H1 (cell line): ENCODE measurements around the gene GYPC. TPM values are rescaled to one million over a fixed set of nuclear protein-coding genes. Genes with fewer than 3 reads are reported as not detected.

Experiments
- CTCF ChIA-PET: fragments of 300-600 bp; sonication (Branson Sonifier 250); formaldehyde crosslinking; loops from one replicate; lab custom pipeline; 2021; ENCODE audit not compliant: partially characterized antibody; lab: Charles Lee
- POLR2A ChIA-PET: fragments of 300-600 bp; sonication (Branson Sonifier 250); formaldehyde crosslinking; loops from one replicate; lab custom pipeline; 2021; ENCODE audit warnings: inconsistent platforms; ENCODE audit not compliant: partially characterized antibody; lab: Charles Lee
- DNase-seq, 2 experiments: peaks; one replicate each; pipeline versions ENCODE4 v3.0.0 to v3.0.0-alpha.2; 2010 to 2022; ENCODE audit warnings: low spot score in 2 of 2, low read depth in 1 of 2, mixed read lengths in 1 of 2
- FAIRE-seq: peaks from 2 replicates; lab custom pipeline; 2011; peaks lifted over from hg19 to GRCh38; lab: Jason Lieb, UNC
- H2AFZ ChIP-seq: 2 replicates; pipeline ENCODE4 v1.8.1; 2012; ENCODE audit warnings: low read length, inconsistent platforms
- H2AK5ac ChIP-seq: 2 replicates; pipeline ENCODE4 v1.6.1; 2013; ENCODE audit warnings: low read depth, low read length
- H2BK120ac ChIP-seq: replicated peaks from 2 replicates; pipeline ENCODE3; 2013; ENCODE audit warnings: low read depth, low read length, inconsistent platforms
- H2BK12ac ChIP-seq: 2 replicates; pipeline ENCODE4 v1.6.1; 2013; ENCODE audit warnings: low read depth, low read length
- H2BK15ac ChIP-seq: 2 replicates; pipeline ENCODE4 v1.6.1; 2013; ENCODE audit warnings: low read length
- H2BK20ac ChIP-seq: 2 replicates; pipeline ENCODE4 v1.6.1; 2013; ENCODE audit warnings: low read length
- H2BK5ac ChIP-seq: 2 replicates; pipeline ENCODE4 v1.6.1; 2013; ENCODE audit warnings: low read depth, low read length
- H3K14ac ChIP-seq: 2 replicates; pipeline ENCODE4 v1.6.1; 2013; ENCODE audit warnings: inconsistent platforms; ENCODE audit not compliant: insufficient read length
- H3K18ac ChIP-seq: 2 replicates; pipeline ENCODE4 v1.6.1; 2013; ENCODE audit warnings: low read length; ENCODE audit errors: extremely low read depth
- H3K23ac ChIP-seq: 2 replicates; pipeline ENCODE4 v1.6.1; 2013; ENCODE audit warnings: inconsistent platforms; ENCODE audit not compliant: insufficient read length
- H3K23me2 ChIP-seq: 2 replicates; pipeline ENCODE4 v1.6.1; 2013; ENCODE audit warnings: low read depth, low read length
- H3K27ac ChIP-seq: 2 replicates; pipeline ENCODE4 v1.6.1; 2011; ENCODE audit warnings: low read depth, low read length, inconsistent platforms
- H3K27me3 ChIP-seq, 4 experiments: replicated peaks in 1 of 4; 1 replicate in 1 of 4; 2 replicates in 3 of 4; pipeline versions ENCODE4 v1.6.1 to v1.8.1; 2011 to 2013; ENCODE audit warnings: low read length in 3 of 4, mild to moderate bottlenecking in 3 of 4, inconsistent platforms in 2 of 4, mixed read lengths in 2 of 4, moderate library complexity in 1 of 4; ENCODE audit not compliant: control insufficient read depth in 3 of 4, insufficient read depth in 3 of 4; ENCODE audit errors: extremely low read depth in 1 of 4
- H3K36me3 ChIP-seq, 4 experiments: 2 replicates each; pipeline versions ENCODE4 v1.6.1 to v1.8.1; 2011 to 2013; ENCODE audit warnings: mild to moderate bottlenecking in 4 of 4, low read length in 3 of 4, moderate library complexity in 2 of 4, control low read depth in 1 of 4, inconsistent platforms in 1 of 4; ENCODE audit not compliant: insufficient read depth in 4 of 4, control insufficient read depth in 2 of 4
- H3K4ac ChIP-seq: replicated peaks from 2 replicates; pipeline ENCODE3; 2013; ENCODE audit warnings: low read length, low read depth, mixed read lengths, inconsistent platforms; ENCODE audit not compliant: insufficient read length
- H3K4me1 ChIP-seq, 4 experiments: replicated peaks in 1 of 4; 1 replicate in 1 of 4; 2 replicates in 3 of 4; pipeline versions ENCODE4 v1.6.1 to v1.8.1; 2011 to 2013; ENCODE audit warnings: low read length in 3 of 4, inconsistent platforms in 2 of 4, mixed read lengths in 1 of 4; ENCODE audit not compliant: insufficient read depth in 4 of 4, control insufficient read depth in 3 of 4
- H3K4me2 ChIP-seq, 2 experiments: 2 replicates each; pipeline versions ENCODE4 v1.6.1 to v1.8.1; 2011 to 2013; ENCODE audit warnings: low read depth in 2 of 2, low read length in 2 of 2, control low read depth in 1 of 2, inconsistent platforms in 1 of 2, mild to moderate bottlenecking in 1 of 2; ENCODE audit not compliant: insufficient read depth in 1 of 2
- H3K4me3 ChIP-seq, 4 experiments: fragments of 200-600, 300-600 bp in 1 of 4; sonication (generic), shearing (Covaris generic), sonication (Bioruptor Twin) in 1 of 4; 2 replicates each; pipeline versions ENCODE4 v1.5.1 to v1.8.1; 2011 to 2016; ENCODE audit warnings: low read length in 4 of 4, low read depth in 3 of 4, control low read depth in 2 of 4, inconsistent platforms in 2 of 4, mild to moderate bottlenecking in 2 of 4, mixed read lengths in 1 of 4, moderate library complexity in 1 of 4; ENCODE audit not compliant: insufficient read depth in 2 of 4; ENCODE audit errors: extremely low read depth in 1 of 4
- H3K56ac ChIP-seq: replicated peaks from 2 replicates; pipeline ENCODE3; 2013; ENCODE audit warnings: low read depth, mild to moderate bottlenecking, mixed read lengths, low read length, inconsistent platforms; ENCODE audit not compliant: insufficient read length
- H3K79me1 ChIP-seq: 2 replicates; pipeline ENCODE4 v1.6.1; 2013; ENCODE audit warnings: low read depth, low read length, control low read depth
- H3K79me2 ChIP-seq, 2 experiments: 2 replicates each; pipeline versions ENCODE4 v1.6.1 to v1.8.1; 2012 to 2013; ENCODE audit warnings: low read length in 2 of 2, mild to moderate bottlenecking in 2 of 2, inconsistent platforms in 1 of 2; ENCODE audit not compliant: insufficient read depth in 2 of 2, control insufficient read depth in 1 of 2
- H3K9ac ChIP-seq, 4 experiments: replicated peaks in 1 of 4; 1 replicate in 1 of 4; 2 replicates in 3 of 4; pipeline versions ENCODE4 v1.6.1 to v1.8.1; 2011 to 2013; ENCODE audit warnings: low read depth in 3 of 4, low read length in 3 of 4, control low read depth in 2 of 4, mild to moderate bottlenecking in 2 of 4, moderate library complexity in 2 of 4, inconsistent platforms in 1 of 4; ENCODE audit errors: extremely low read depth in 1 of 4
- H3K9me3 ChIP-seq, 2 experiments: 2 replicates each; pipeline versions ENCODE4 v1.6.1 to v1.8.1; 2012 to 2013; ENCODE audit warnings: mild to moderate bottlenecking in 2 of 2, moderate library complexity in 2 of 2, control low read depth in 1 of 2, inconsistent platforms in 1 of 2, low read depth in 1 of 2, low read length in 1 of 2, mixed read lengths in 1 of 2; ENCODE audit not compliant: insufficient read depth in 2 of 2
- H4K20me1 ChIP-seq, 2 experiments: replicated peaks in 1 of 2; 2 replicates each; pipeline versions ENCODE3 to v1.8.1; 2011 to 2013; ENCODE audit warnings: inconsistent platforms in 2 of 2, low read length in 2 of 2, mild to moderate bottlenecking in 1 of 2; ENCODE audit not compliant: insufficient read depth in 2 of 2, control insufficient read depth in 1 of 2
- H4K5ac ChIP-seq: 2 replicates; pipeline ENCODE4 v1.6.1; 2013; ENCODE audit warnings: low read length, low read depth, mixed read lengths, inconsistent platforms; ENCODE audit not compliant: insufficient read length
- H4K8ac ChIP-seq: 2 replicates; pipeline ENCODE4 v1.8.0; 2013; ENCODE audit warnings: mild to moderate bottlenecking, moderate library complexity, low read length, inconsistent platforms; ENCODE audit not compliant: insufficient read depth; ENCODE audit errors: extremely low read depth
- H4K91ac ChIP-seq: replicated peaks from 2 replicates; pipeline ENCODE3; 2013; ENCODE audit warnings: low read length, mixed read lengths, inconsistent platforms; ENCODE audit not compliant: insufficient read length
- CBX8 ChIP-seq: fragments of 300-800, 300-1000 bp; sonication (generic); IDR thresholded peaks from 2 replicates; pipeline ENCODE4 v1.7.1; 2016; ENCODE audit warnings: low read depth, low read length, borderline replicate concordance
- CEBPB ChIP-seq: IDR thresholded peaks from 2 replicates; pipeline ENCODE4 v1.6.1; 2012; ENCODE audit warnings: low read depth, low read length
- CTBP2 ChIP-seq: IDR thresholded peaks from 2 replicates; pipeline ENCODE4 v1.7.0; 2011; ENCODE audit warnings: borderline replicate concordance, mild to moderate bottlenecking, moderate library complexity, mixed read lengths, low read length; ENCODE audit not compliant: insufficient read depth, insufficient read length
- HDAC2 ChIP-seq, 2 experiments: fragments of 300-600 bp in 1 of 2; sonication (generic) in 1 of 2; IDR thresholded peaks; 2 replicates each; pipeline ENCODE4 v1.6.1; 2011 to 2012; ENCODE audit warnings: low read depth in 2 of 2, low read length in 2 of 2, mild to moderate bottlenecking in 2 of 2, moderate library complexity in 2 of 2, borderline replicate concordance in 1 of 2, inconsistent platforms in 1 of 2
- JUN ChIP-seq: IDR thresholded peaks from 2 replicates; pipeline ENCODE4 v1.6.1; 2011; ENCODE audit warnings: low read depth, mild to moderate bottlenecking, improper control_type of control experiment, low read length
- NANOG ChIP-seq: IDR thresholded peaks from 2 replicates; pipeline ENCODE4 v1.6.1; 2011; ENCODE audit warnings: low read length, low read depth, mild to moderate bottlenecking, inconsistent platforms; ENCODE audit not compliant: insufficient read depth, poor library complexity, severe bottlenecking
- POU5F1 ChIP-seq: IDR thresholded peaks from 2 replicates; pipeline ENCODE4 v1.6.1; 2011; ENCODE audit warnings: low read depth, mild to moderate bottlenecking, low read length, moderate library complexity
- RBBP5 ChIP-seq: IDR thresholded peaks from 2 replicates; pipeline ENCODE4 v1.7.1; 2012; ENCODE audit warnings: low read depth, mild to moderate bottlenecking, inconsistent platforms, low read length, moderate library complexity, borderline replicate concordance
- TCF12 ChIP-seq: IDR thresholded peaks from 2 replicates; pipeline ENCODE4 v1.6.1; 2011; ENCODE audit warnings: low read depth, mild to moderate bottlenecking, low read length
- ZNF274 ChIP-seq: IDR thresholded peaks from 2 replicates; pipeline ENCODE4 v1.7.0; 2012; ENCODE audit warnings: low read length, borderline replicate concordance; ENCODE audit errors: extremely low read depth
- WGBS, 2 experiments: shearing (Covaris generic) in 1 of 2; methylation state at CpG; one replicate each; pipeline versions ENCODE4 v1.1.6 to v1.1.7; 2013 to 2015; ENCODE audit warnings: low lambda C conversion rate in 2 of 2, mixed read lengths in 2 of 2, inconsistent platforms in 1 of 2, low coverage in 1 of 2, missing lambda C conversion rate in 1 of 2; ENCODE audit not compliant: insufficient replicate concordance in 2 of 2, insufficient coverage in 1 of 2, insufficient read length in 1 of 2; ENCODE audit errors: extremely low coverage in 1 of 2, missing lambda C conversion rate in 1 of 2; 5-methylcytosine and 5-hydroxymethylcytosine counted together
- polyA plus RNA-seq, 7 experiments: library from polyadenylated mRNA; depleted of rRNA in 3 of 7; stranded (reverse) in 5 of 7; unstranded in 2 of 7; fragments of >200 nt in 5 of 7; fragments of 200-250 nt in 2 of 7; gene quantifications; 1 replicate in 5 of 7; 2 replicates in 1 of 7; 4 replicates in 1 of 7; pipeline versions ENCODE4 v1.2.1 to v1.2.3, GENCODE V29; 2011 to 2013; ENCODE audit warnings: missing spikeins in 2 of 7, mixed read lengths in 2 of 7
- total RNA-seq: library from RNA; stranded (reverse); fragmentation: NEBNext Ultra II Directional; extraction: Animal tissue kit (Norgen Biotek cat#: 25700); gene quantifications from 2 replicates; pipeline ENCODE4 v1.2.1, GENCODE V29; 2021

The GYPC gene
- total and polyA plus RNA-seq, 2 of the 8 experiments (the other 6 are each of a cell fraction or from before 2014, with no cell fraction given) = 26.8 to 53.6 TPM

DNA sequence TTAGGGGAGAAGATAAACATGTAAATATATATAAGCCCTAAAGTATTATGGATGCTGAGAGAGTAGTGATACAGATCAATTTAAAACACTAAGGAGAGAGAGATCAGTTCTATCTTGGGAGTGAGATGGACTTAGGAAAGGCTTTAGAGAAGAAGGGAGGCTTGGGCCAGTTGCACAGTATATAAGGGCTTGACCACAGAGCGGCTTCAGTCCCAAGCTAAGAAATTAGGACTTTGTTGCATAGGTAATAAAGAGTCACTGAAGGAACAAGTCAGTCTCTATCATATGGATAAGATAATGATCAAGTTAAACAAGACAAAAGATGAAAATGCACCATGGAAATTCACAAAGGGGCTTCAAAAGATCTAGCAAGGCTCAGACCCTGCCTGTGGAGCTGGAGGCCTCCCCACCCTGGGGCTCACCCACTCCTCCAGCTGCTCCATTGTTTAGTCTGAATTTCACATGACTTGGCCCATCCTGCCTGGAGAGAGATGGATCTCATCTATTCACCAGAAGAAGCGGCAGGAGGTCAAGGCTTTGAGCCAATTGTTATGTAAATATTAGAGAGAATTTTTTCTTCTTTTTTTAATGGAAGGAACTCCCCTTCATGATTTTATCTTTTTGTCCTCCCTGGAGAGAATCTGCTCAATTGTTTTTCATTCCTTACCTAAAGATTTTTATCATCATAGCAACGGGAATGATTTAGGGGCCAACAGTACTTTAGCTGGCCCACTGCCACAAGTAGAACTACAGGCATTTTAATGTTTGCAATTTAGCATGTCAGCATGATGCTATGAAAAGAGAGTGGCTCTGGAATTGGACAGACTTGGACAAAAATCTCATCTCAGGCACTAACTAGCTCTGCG lies 44.0 kb downstream of the GYPC start:
- Histone ChIP-seq H4K8ac (no peak overlapping the region), H2AK5ac (no peak overlapping the region), H3K4ac (peak overlapping the region; percentile 19), H4K91ac (no peak overlapping the region), H3K27me3 (no peaks in the 10 kb centered on the region), H3K23me2 (no peaks in the 10 kb centered on the region), H3K56ac (no peak overlapping the region), H2BK15ac (no peak overlapping the region), H3K4me2 (peak overlapping the region in 1 of 2 experiments; percentile 19; a peak in 2 of 4 replicates), H4K5ac (peak overlapping the region; percentile 31), H2BK120ac (no peak overlapping the region), H3K18ac (no peak overlapping the region), H3K79me2 (no peaks in the 10 kb centered on the region), H3K9ac (no peak overlapping the region), H3K4me1 (peaks cover 0 to 10% (median 5%) of the 10 kb centered on the region in 4 experiments; a peak in 5 of 7 replicates), H3K9me3 (peaks cover 0 to 5% of the 10 kb centered on the region in 2 experiments; a peak in 1 of 4 replicates), H3K23ac (no peak overlapping the region), H2BK20ac (no peak overlapping the region), H4K20me1 (no peaks in the 10 kb centered on the region), H3K14ac (no peak overlapping the region), H2BK5ac (no peak overlapping the region), H3K4me3 (no peak overlapping the region), H2BK12ac (no peak overlapping the region), H3K79me1 (no peaks in the 10 kb centered on the region), H3K36me3 (no peaks in the 10 kb centered on the region), H2AFZ (no peak overlapping the region), H3K27ac (no peak overlapping the region)
- POLR2A ChIA-PET = interaction anchor here (1.0 to 1.1 kb wide), 2 partner anchors 43 to 57 kb away, joined by 3 read pairs; no protein-coding TSS in a partner anchor
- no peak for DNase-seq
- WGBS, 2 experiments = 69% methylated on average over 4 of the region's 4 CpGs; no CpG with 5 or more reads in 1 of the 2 experiments
- CTCF ChIA-PET = interaction anchor here (0.6 to 1.2 kb wide), 3 partner anchors 16 to 64 kb away, joined by 3 to 4 read pairs (median 3); no protein-coding TSS in a partner anchor
- no peak for FAIRE-seq
- TF ChIP-seq RBBP5 (no peak), CTBP2 (peak; percentile 58), ZNF274 (no peak), NANOG (peak; percentile 11), HDAC2 (IDR thresholded peaks at IDR 0.05; ENCODE audit: borderline replicate concordance in 1 of 2, low read depth in 2 of 2, low read length in 2 of 2) (0 out of 4 replicates have a peak, but pooled peaks of 1 of the 2 experiments have one; percentile 20), CBX8 (no peak), JUN (no peak), TCF12 (0 out of 2 replicates have a peak, but pooled peaks have one; percentile 53), CEBPB (no peak), POU5F1 (peak; percentile 33; the same call in 1 of the 2 replicates)
